Measurements from ENCODE around the gene NAA80.

Gene NAA80

GRCh38 chr3:50268703-50269451 is 30.3 kb downstream of the NAA80 start, which contains the start of gene SEMA3B:
Gene SEMA3B (plus strand): TSS chr3:50269147. CDS start chr3:50269241, 94 bp downstream.
- DNase-seq (ENCODE audit: low read depth in 2 of 2), result peak in 1 of 2 donors; percentile 50
- H3K4me3 ChIP-seq (replicated peaks in 1 of 2; ENCODE audit: low read depth in 2 of 2, low read length in 2 of 2), result no peak within 1 kb of the TSS
- TF ChIP-seq CTCF (IDR thresholded peaks at IDR 0.05; ENCODE audit: low read depth, low read length), result no peak

GRCh38 chr3:50268276-50268675 is 30.9 kb downstream of the NAA80 start:
- H3K4me3 ChIP-seq (replicated peaks in 1 of 2; ENCODE audit: low read depth in 2 of 2, low read length in 2 of 2), result no peak overlapping the region
- TF ChIP-seq CTCF (IDR thresholded peaks at IDR 0.05; ENCODE audit: low read depth, low read length), result no peak
- no peak for DNase-seq (ENCODE audit: low read depth in 2 of 2)

- DNase-seq (ENCODE audit: low read depth in 2 of 2), result peak in 1 of 2 donors; percentile 54
- no peak for TF ChIP-seq CTCF (IDR thresholded peaks at IDR 0.05; ENCODE audit: low read depth, low read length)
- H3K4me3 ChIP-seq (replicated peaks in 1 of 2; ENCODE audit: low read depth in 2 of 2, low read length in 2 of 2), result peak overlapping the region; percentile 45 to 55
These were observed 31.8 kb downstream of the NAA80 start for GRCh38 chr3:50267280-50267913.

GRCh38 chr3:50266836-50267235 is 32.4 kb downstream of the NAA80 start:
- peak overlapping the region; percentile 45 to 55 for H3K4me3 ChIP-seq (replicated peaks in 1 of 2; ENCODE audit: low read depth in 2 of 2, low read length in 2 of 2)
- no peak for TF ChIP-seq CTCF (IDR thresholded peaks at IDR 0.05; ENCODE audit: low read depth, low read length)
- no peak for DNase-seq (ENCODE audit: low read depth in 2 of 2)

GRCh38 chr3:50266017-50266416 is 33.2 kb downstream of the NAA80 start:
- TF ChIP-seq CTCF (IDR thresholded peaks at IDR 0.05; ENCODE audit: low read depth, low read length), result no peak

GRCh38 chr3:50265571-50265970 is 33.6 kb downstream of the NAA80 start:
- no peak overlapping the region for H3K4me3 ChIP-seq (replicated peaks in 1 of 2; ENCODE audit: low read depth in 2 of 2, low read length in 2 of 2)
- no peak for DNase-seq (ENCODE audit: low read depth in 2 of 2)
- TF ChIP-seq CTCF (IDR thresholded peaks at IDR 0.05; ENCODE audit: low read depth, low read length), result no peak

More at GRCh38 chr3:50266017-50266416, 33.2 kb downstream of the NAA80 start:
- H3K4me3 ChIP-seq (replicated peaks in 1 of 2; ENCODE audit: low read depth in 2 of 2, low read length in 2 of 2), result no peak overlapping the region
- DNase-seq (ENCODE audit: low read depth in 2 of 2), result no peak
